Adrenal gland (tissue), 12 donors: ENCODE data around the gene JAM3. TPM values are rescaled to one million over a fixed set of nuclear protein-coding genes. Genes with fewer than 3 reads are reported as not detected.

Experiments
- DNase-seq, 7 donors: peaks; one replicate each; pipeline ENCODE4 v3.0.0-alpha.2; 2019 to 2020
- H3K27ac ChIP-seq, 5 donors: fragments of 200-600 bp; sonication (generic) in 4 of 5; 1 replicate in 3 of 5; 2 replicates in 2 of 5; pipeline versions ENCODE4 v1.5.1 to v1.8.0; 2016 to 2020; ENCODE audit warnings: mild to moderate bottlenecking in 1 of 5
- H3K27me3 ChIP-seq: fragments of 200-600 bp; 2 replicates; pipeline ENCODE4 v1.8.0; 2021
- H3K36me3 ChIP-seq, 2 donors: fragments of 200-600 bp; replicated peaks in 1 of 2; 1 replicate in 1 of 2; 2 replicates in 1 of 2; pipeline versions ENCODE4 v1.5.1 to v1.8.0; 2018 to 2022
- H3K4me1 ChIP-seq, 2 donors: fragments of 200-600 bp; replicated peaks in 1 of 2; 1 replicate in 1 of 2; 2 replicates in 1 of 2; pipeline versions ENCODE4 v1.5.1 to v1.8.0; 2018 to 2021
- H3K4me3 ChIP-seq, 4 donors: fragments of 200-600 bp; sonication (generic) in 3 of 4; one replicate each; pipeline ENCODE4 v1.5.1; 2016 to 2018
- H3K9me3 ChIP-seq, 3 donors: fragments of 200-600 bp; sonication (generic) in 1 of 3; replicated peaks in 1 of 3; 1 replicate in 2 of 3; 2 replicates in 1 of 3; pipeline versions ENCODE4 v1.5.1 to v1.8.0; 2016 to 2021
- CTCF ChIP-seq, 6 experiments: fragments of 450-650 bp in 4 of 6; fragments of 200-600 bp in 2 of 6; sonication (generic) in 1 of 6; IDR thresholded peaks; 1 replicate in 5 of 6; 2 replicates in 1 of 6; pipeline versions ENCODE4 v1.5.1 to v1.8.0; 2016 to 2021; ENCODE audit warnings: antibody characterized with exemption in 6 of 6, mild to moderate bottlenecking in 2 of 6, moderate library complexity in 1 of 6
- POLR2A ChIP-seq, 2 donors: fragments of 450-650 bp; IDR thresholded peaks; one replicate each; pipeline ENCODE4 v1.6.1; 2017; ENCODE audit warnings: antibody characterized with exemption in 2 of 2, mild to moderate bottlenecking in 2 of 2, moderate library complexity in 1 of 2
- WGBS, 4 donors: extraction: QIAGEN DNeasy Blood & Tissue Kit in 2 of 4; methylation state at CpG; one replicate each; pipeline versions ENCODE4 v1.1.5 to v1.1.7; 2013 to 2017; 5-methylcytosine and 5-hydroxymethylcytosine counted together
- intact Hi-C, 2 donors: fragments of 100-400 bp; cut with DNase I; formaldehyde crosslinking; loops; one replicate each; pipeline versions ENCODE4 v1.14.1 to v1.15.0; 2022 to 2023
- polyA plus RNA-seq, 3 donors: library from polyadenylated mRNA; stranded (reverse); fragments of 200-250 nt in 2 of 3; fragments of 350-450 nt in 1 of 3; fragmentation: Illumina TruSeq in 1 of 3; extraction: RNeasy Lipid Tissue Mini Kit (QIAGEN cat#74804) in 1 of 3; gene quantifications; one replicate each; pipeline ENCODE4 v1.2.3, GENCODE V29; 2013 to 2014
- total RNA-seq, 9 donors: library from RNA; depleted of rRNA in 4 of 9; stranded (reverse); fragments of >200 nt in 4 of 9; fragments of 120-200 nt in 1 of 9; fragmentation: NEBNext Ultra II Directional in 1 of 9; extraction: Animal tissue kit (Norgen Biotek cat#: 25700) in 1 of 9; gene quantifications; one replicate each; pipeline versions ENCODE4 v1.1.0 to v1.2.4, GENCODE V29; 2013 to 2023
- donor health status: healthy with polysubstance abuse.
- donor health status: Bipolar disorder and iron deficiency.
- donor health status: DM: yes; HTN: yes; CAD: no.
- donor health status: DM: no; HTN: no; CAD: no.
- donor health status: DM: no; HTN: no; CAD: no.
- donor health status: DM: yes; HTN: yes; CAD: no.

The JAM3 gene
- total and polyA plus RNA-seq, 12 donors, result 18.0 to 42.2 (median 31.9) TPM

- no peak overlapping the region for H3K27ac ChIP-seq
- no peak for DNase-seq
- H3K36me3 ChIP-seq, result peaks cover 0 to 47% of the 10 kb centered on the region in 2 donors
- H3K9me3 ChIP-seq, result no peaks in the 10 kb centered on the region
- intact Hi-C loops, result no loop called here
- H3K4me1 ChIP-seq, result no peaks in the 10 kb centered on the region
- no peak overlapping the region for H3K4me3 ChIP-seq
- 90 to 93% (median 91%) methylated on average over 11 to 12 of the region's 12 CpGs for WGBS, 4 donors
- TF ChIP-seq CTCF (IDR thresholded peaks at IDR 0.05) (no peak), POLR2A (IDR thresholded peaks at IDR 0.05) (no peak)
- no peaks in the 10 kb centered on the region for H3K27me3 ChIP-seq
These were observed 81.5 kb downstream of the JAM3 start for GRCh38 chr11:134150195-134150903.

- no peaks in the 10 kb centered on the region for H3K9me3 ChIP-seq
- TF ChIP-seq CTCF (IDR thresholded peaks at IDR 0.05), result no peak
- TF ChIP-seq POLR2A (IDR thresholded peaks at IDR 0.05), result no peak
- DNase-seq, result no peak
- H3K36me3 ChIP-seq, result peaks cover 0 to 53% of the 10 kb centered on the region in 2 donors
- 84 to 94% (median 89%) methylated on average over 9 to 10 of the region's 10 CpGs for WGBS, 4 donors
- H3K4me3 ChIP-seq, result no peak overlapping the region
- H3K27me3 ChIP-seq, result no peaks in the 10 kb centered on the region
- H3K27ac ChIP-seq, result no peak overlapping the region
- intact Hi-C loops, result no loop called here
- H3K4me1 ChIP-seq, result no peaks in the 10 kb centered on the region
These were observed 82.3 kb downstream of the JAM3 start for GRCh38 chr11:134151083-134151747.

- DNase-seq, result no peak
- 69 to 75% (median 73%) methylated on average over 7 to 9 of the region's 9 CpGs for WGBS, 4 donors
- Histone ChIP-seq H3K9me3 (no peaks in the 10 kb centered on the region), H3K27ac (no peak overlapping the region), H3K4me1 (no peaks in the 10 kb centered on the region), H3K4me3 (no peak overlapping the region), H3K36me3 (peaks cover 0 to 66% of the 10 kb centered on the region in 2 donors), H3K27me3 (no peaks in the 10 kb centered on the region)
- TF ChIP-seq POLR2A (IDR thresholded peaks at IDR 0.05), result no peak
- intact Hi-C loops, result no loop called here
These were observed 83.8 kb downstream of the JAM3 start for GRCh38 chr11:134152696-134153095.

- no peak overlapping the region for H3K4me3 ChIP-seq
- WGBS, 4 donors, result 92 to 97% (median 92%) methylated on average over 20 to 30 of the region's 30 CpGs
- H3K27ac ChIP-seq, result no peak overlapping the region
- H3K4me1 ChIP-seq, result no peaks in the 10 kb centered on the region
- no peaks in the 10 kb centered on the region for H3K27me3 ChIP-seq
- H3K36me3 ChIP-seq, result peaks cover 0 to 66% of the 10 kb centered on the region in 2 donors
- DNase-seq, result no peak
- H3K9me3 ChIP-seq, result no peaks in the 10 kb centered on the region
- intact Hi-C loops, result no loop called here
- TF ChIP-seq CTCF (IDR thresholded peaks at IDR 0.05), result no peak
- TF ChIP-seq POLR2A (IDR thresholded peaks at IDR 0.05), result no peak
These were observed 84.5 kb downstream of the JAM3 start for GRCh38 chr11:134153147-134153905.
